Measurements from ENCODE around the gene WNT2B. TPM values are rescaled to one million over a fixed set of nuclear protein-coding genes. Genes with fewer than 3 reads are reported as not detected.

The WNT2B gene
- polyA plus RNA-seq, 3 donors = 0.07 to 0.79 TPM; not detected in 1

GRCh38 chr1:112529301-112529700 lies 20.5 kb downstream of the WNT2B start:
- Histone ChIP-seq H3K9ac (ENCODE audit: insufficient read depth, low read length, poor library complexity, severe bottlenecking) (no peak overlapping the region), H3K4me2 (replicated peaks; ENCODE audit: extremely low read depth, low read length, poor library complexity, severe bottlenecking) (no peak overlapping the region), H3K27me3 (ENCODE audit: control insufficient read depth in 2 of 2, insufficient read depth in 2 of 2, low read length in 2 of 2) (no peaks in the 10 kb centered on the region), H2AFZ (ENCODE audit: insufficient read depth, low read depth, low read length, poor library complexity, severe bottlenecking) (no peak overlapping the region), H3K4me1 (ENCODE audit: control insufficient read depth in 1 of 2, insufficient read depth in 2 of 2, low read length in 2 of 2) (no peaks in the 10 kb centered on the region), H3K79me2 (ENCODE audit: insufficient read depth, low read length) (no peaks in the 10 kb centered on the region), H3K4me3 (replicated peaks in 1 of 3; ENCODE audit: low read depth in 2 of 3, low read length in 3 of 3) (no peak overlapping the region), H3K27ac (ENCODE audit: low read depth in 1 of 2, low read length in 2 of 2) (no peak overlapping the region), H3K9me3 (replicated peaks in 1 of 2; ENCODE audit: control insufficient read depth in 1 of 2, insufficient read depth in 1 of 2, low read length in 2 of 2) (no peaks in the 10 kb centered on the region), H3K36me3 (replicated peaks in 1 of 2; ENCODE audit: control insufficient read depth in 1 of 2, insufficient read depth in 2 of 2, low read length in 2 of 2) (peaks cover 2 to 25% of the 10 kb centered on the region in 2 donors), H4K20me1 (ENCODE audit: insufficient read depth, low read length) (no peaks in the 10 kb centered on the region)
- Mint-ChIP-seq H3K9me3 (no peaks in the 10 kb centered on the region), H3K4me1 (no peaks in the 10 kb centered on the region), H3K4me3 (no peak overlapping the region), H3K27ac (no peak overlapping the region), H3K36me3 (peaks cover 17 to 28% of the 10 kb centered on the region in 2 donors), H3K27me3 (ENCODE audit: low read depth in 3 of 3) (no peaks in the 10 kb centered on the region)
- intact Hi-C loops (cut with micrococcal nuclease) = no loop called here
- TF ChIP-seq CTCF (IDR thresholded peaks at IDR 0.05) = no peak
- DNase-seq = no peak

- intact Hi-C loops (cut with micrococcal nuclease) = no loop called here
- TF ChIP-seq CTCF (IDR thresholded peaks at IDR 0.05) = no peak
- no peak overlapping the region for H3K27ac Mint-ChIP-seq
Measured at GRCh38 chr1:112530832-112531231, 22.1 kb downstream of the WNT2B start.

More at GRCh38 chr1:112530832-112531231, 22.1 kb downstream of the WNT2B start:
- H3K9me3 ChIP-seq (replicated peaks in 1 of 2; ENCODE audit: control insufficient read depth in 1 of 2, insufficient read depth in 1 of 2, low read length in 2 of 2) = no peaks in the 10 kb centered on the region
- H3K79me2 ChIP-seq (ENCODE audit: insufficient read depth, low read length) = no peaks in the 10 kb centered on the region
- H3K9ac ChIP-seq (ENCODE audit: insufficient read depth, low read length, poor library complexity, severe bottlenecking) = no peak overlapping the region
- Mint-ChIP-seq H3K36me3 (peaks cover 13 to 26% of the 10 kb centered on the region in 2 donors), H3K9me3 (no peaks in the 10 kb centered on the region), H3K27me3 (ENCODE audit: low read depth in 3 of 3) (no peaks in the 10 kb centered on the region), H3K4me3 (no peak overlapping the region), H3K4me1 (no peaks in the 10 kb centered on the region)
- DNase-seq = no peak
- no peak overlapping the region for H2AFZ ChIP-seq (ENCODE audit: insufficient read depth, low read depth, low read length, poor library complexity, severe bottlenecking)
- H3K27ac ChIP-seq (ENCODE audit: low read depth in 1 of 2, low read length in 2 of 2) = no peak overlapping the region
- H3K36me3 ChIP-seq (replicated peaks in 1 of 2; ENCODE audit: control insufficient read depth in 1 of 2, insufficient read depth in 2 of 2, low read length in 2 of 2) = peaks cover 2 to 14% of the 10 kb centered on the region in 2 donors
- no peak overlapping the region for H3K4me3 ChIP-seq (replicated peaks in 1 of 3; ENCODE audit: low read depth in 2 of 3, low read length in 3 of 3)
- H3K27me3 ChIP-seq (ENCODE audit: control insufficient read depth in 2 of 2, insufficient read depth in 2 of 2, low read length in 2 of 2) = no peaks in the 10 kb centered on the region
- no peaks in the 10 kb centered on the region for H4K20me1 ChIP-seq (ENCODE audit: insufficient read depth, low read length)
- H3K4me1 ChIP-seq (ENCODE audit: control insufficient read depth in 1 of 2, insufficient read depth in 2 of 2, low read length in 2 of 2) = no peaks in the 10 kb centered on the region
- no peak overlapping the region for H3K4me2 ChIP-seq (replicated peaks; ENCODE audit: extremely low read depth, low read length, poor library complexity, severe bottlenecking)
